GM19324 (cell line): ENCODE data around the gene MOB1B.
"Not testable (repeated sequence)": the region's sequence is repeated elsewhere in the genome, so short reads cannot be mapped to it uniquely, and the experiment has no call there.

Experiments used
- ATAC-seq: cut with Tn5 transposase; IDR thresholded peaks from one replicate; pipeline ENCODE4 v1.9.1; 2021; ENCODE audit warnings: mild to moderate bottlenecking, moderate library complexity; ENCODE audit not compliant: unreplicated experiment, low FRiP score

The MOB1B gene

GRCh38 chr4:70946939-70947338 is 44.8 kb downstream of the MOB1B start:
- ATAC-seq: no peak

- ATAC-seq: no peak
Measured at GRCh38 chr4:70948665-70949260, 46.6 kb downstream of the MOB1B start.

GRCh38 chr4:70954032-70954431 is 51.9 kb downstream of the MOB1B start:
- ATAC-seq: no peak

- ATAC-seq: no peak
Measured at GRCh38 chr4:70956549-70957210, 54.5 kb downstream of the MOB1B start.

GRCh38 chr4:70958681-70959080 is 56.5 kb downstream of the MOB1B start:
- no peak for ATAC-seq

GRCh38 chr4:70969076-70969475 is 66.9 kb downstream of the MOB1B start:
- no peak for ATAC-seq

- ATAC-seq: no peak
Measured at GRCh38 chr4:70976252-70976651, 74.1 kb downstream of the MOB1B start.

- ATAC-seq: no peak
Measured at GRCh38 chr4:70979445-70980008, 77.4 kb downstream of the MOB1B start.

- no peak for ATAC-seq
Measured at GRCh38 chr4:70980196-70980595, 78.0 kb downstream of the MOB1B start.

- no peak for ATAC-seq
Measured at GRCh38 chr4:70984106-70984505, 81.9 kb downstream of the MOB1B start.

- no peak for ATAC-seq
Measured at GRCh38 chr4:70984589-70984988, 82.4 kb downstream of the MOB1B start.

- no peak for ATAC-seq
Measured at GRCh38 chr4:70991596-70991995, 89.4 kb downstream of the MOB1B start.

- ATAC-seq: no peak
Measured at GRCh38 chr4:70992391-70992881, 90.3 kb downstream of the MOB1B start.

GRCh38 chr4:70993181-70994068 is 91.3 kb downstream of the MOB1B start, which contains the start of gene DCK:
Gene DCK (plus strand): TSS chr4:70993649. CDS start chr4:70993836, 187 bp downstream.
- peak; percentile 84 for ATAC-seq

GRCh38 chr4:70994069-70994366 is 91.8 kb downstream of the MOB1B start:
- ATAC-seq: no peak

GRCh38 chr4:70994387-70995099 is 92.4 kb downstream of the MOB1B start:
- ATAC-seq: peak; percentile 50

- no peak for ATAC-seq
Measured at GRCh38 chr4:70996018-70996360, 93.8 kb downstream of the MOB1B start.

- no peak for ATAC-seq
Measured at GRCh38 chr4:70997036-70997435, 94.9 kb downstream of the MOB1B start.

- no peak for ATAC-seq
Measured at GRCh38 chr4:70997546-70997945, 95.4 kb downstream of the MOB1B start.

GRCh38 chr4:70999639-71000038 is 97.5 kb downstream of the MOB1B start:
- not testable (repeated sequence) for ATAC-seq
